Activated CD4-positive, alpha-beta T cell treated with anti-CD3 and anti-CD28 coated beads, Interleukin-2, amount 10 ng/mL, durations not matched to agents 24 days and 14 days (primary cell): ENCODE data around the gene ERO1A. TPM values are rescaled to one million over a fixed set of nuclear protein-coding genes. Genes with fewer than 3 reads are reported as not detected.

Experiments used
- DNase-seq: peaks from one replicate; pipeline ENCODE4 v3.0.0; 2022
- H3K27ac Mint-ChIP-seq: one replicate; pipeline ENCODE4 v1.8.0; 2022; ENCODE audit warnings: mild to moderate bottlenecking, mixed read lengths
- H3K27me3 Mint-ChIP-seq: one replicate; pipeline ENCODE4 v1.8.0; 2022; ENCODE audit warnings: mixed read lengths
- H3K36me3 Mint-ChIP-seq: one replicate; pipeline ENCODE4 v1.8.0; 2022; ENCODE audit warnings: low read depth, mild to moderate bottlenecking, mixed read lengths
- H3K4me1 Mint-ChIP-seq: one replicate; pipeline ENCODE4 v1.8.0; 2021; ENCODE audit warnings: mixed read lengths
- H3K4me3 Mint-ChIP-seq: one replicate; pipeline ENCODE4 v1.8.0; 2022; ENCODE audit warnings: mild to moderate bottlenecking, moderate library complexity, mixed read lengths
- H3K9me3 Mint-ChIP-seq: one replicate; pipeline ENCODE4 v1.8.0; 2021; ENCODE audit warnings: mixed read lengths
- intact Hi-C: fragments of 100-400 bp; cut with micrococcal nuclease; formaldehyde crosslinking; loops from one replicate; pipeline ENCODE4 v1.15.1; 2023
- total RNA-seq: library from RNA; stranded (reverse); gene quantifications from 2 replicates; pipeline ENCODE4 v1.2.3, GENCODE V29; 2022

ERO1A gene
- total RNA-seq, 1 donor from 2014 or later: 170 TPM

GRCh38 chr14:52692248-52692962 is 3.0 kb downstream of the ERO1A start:
- Mint-ChIP-seq H3K27me3 (no peaks in the 10 kb centered on the region), H3K4me1 (peaks cover 59% of the 10 kb centered on the region), H3K9me3 (no peaks in the 10 kb centered on the region), H3K36me3 (peaks cover 31% of the 10 kb centered on the region), H3K27ac (peak overlapping the region; percentile 31), H3K4me3 (peak overlapping the region; percentile 96)
- peak; percentile 79 for DNase-seq
- intact Hi-C loops: loop anchor here (10.0 kb wide), 1 partner anchor 462 kb away; the partner anchor contains the start of gene DDHD1

- intact Hi-C loops: loop anchor here (10.0 kb wide), 1 partner anchor 464 kb away; the partner anchor contains the start of gene DDHD1
- Mint-ChIP-seq H3K9me3 (no peaks in the 10 kb centered on the region), H3K4me3 (peak overlapping the region; percentile 17), H3K4me1 (peaks cover 64% of the 10 kb centered on the region), H3K36me3 (peaks cover 31% of the 10 kb centered on the region), H3K27ac (peak overlapping the region; percentile 1), H3K27me3 (no peaks in the 10 kb centered on the region)
- DNase-seq: peak; percentile 49
Observed at GRCh38 chr14:52690983-52691760, 4.2 kb downstream of the ERO1A start.

GRCh38 chr14:52686176-52686575 is 9.2 kb downstream of the ERO1A start:
- intact Hi-C loops: no loop called here
- peak overlapping the region; percentile 1 for H3K27ac Mint-ChIP-seq

GRCh38 chr14:52683985-52684520 is 11.3 kb downstream of the ERO1A start:
- Mint-ChIP-seq H3K36me3 (peaks cover 11% of the 10 kb centered on the region), H3K4me1 (peaks cover 41% of the 10 kb centered on the region), H3K4me3 (no peak overlapping the region), H3K27ac (peak overlapping the region; percentile 4), H3K27me3 (no peaks in the 10 kb centered on the region), H3K9me3 (no peaks in the 10 kb centered on the region)
- DNase-seq: peak; percentile 47
- intact Hi-C loops: no loop called here

More at GRCh38 chr14:52686176-52686575, 9.2 kb downstream of the ERO1A start:
- peak; percentile 48 for DNase-seq
- Mint-ChIP-seq H3K4me1 (peaks cover 54% of the 10 kb centered on the region), H3K27me3 (no peaks in the 10 kb centered on the region), H3K9me3 (no peaks in the 10 kb centered on the region), H3K36me3 (peaks cover 13% of the 10 kb centered on the region), H3K4me3 (no peak overlapping the region)

GRCh38 chr14:52678591-52678990 is 16.8 kb downstream of the ERO1A start:
- no peak overlapping the region for H3K27ac Mint-ChIP-seq
- peaks cover 45% of the 10 kb centered on the region for H3K36me3 Mint-ChIP-seq
- H3K4me1 Mint-ChIP-seq: peaks cover 6% of the 10 kb centered on the region
- no peaks in the 10 kb centered on the region for H3K9me3 Mint-ChIP-seq
- no peaks in the 10 kb centered on the region for H3K27me3 Mint-ChIP-seq
- intact Hi-C loops: no loop called here
- DNase-seq: no peak
- H3K4me3 Mint-ChIP-seq: no peak overlapping the region

GRCh38 chr14:52663850-52664249 is 31.5 kb downstream of the ERO1A start:
- intact Hi-C loops: no loop called here
- H3K9me3 Mint-ChIP-seq: no peaks in the 10 kb centered on the region
- H3K4me1 Mint-ChIP-seq: peaks cover 9% of the 10 kb centered on the region
- no peak overlapping the region for H3K4me3 Mint-ChIP-seq
- DNase-seq: no peak
- H3K27ac Mint-ChIP-seq: no peak overlapping the region
- peaks cover 44% of the 10 kb centered on the region for H3K36me3 Mint-ChIP-seq
- no peaks in the 10 kb centered on the region for H3K27me3 Mint-ChIP-seq

- no peak overlapping the region for H3K4me3 Mint-ChIP-seq
- peaks cover 9% of the 10 kb centered on the region for H3K4me1 Mint-ChIP-seq
- H3K9me3 Mint-ChIP-seq: no peaks in the 10 kb centered on the region
- no peaks in the 10 kb centered on the region for H3K27me3 Mint-ChIP-seq
- peaks cover 51% of the 10 kb centered on the region for H3K36me3 Mint-ChIP-seq
- DNase-seq: no peak
- intact Hi-C loops: no loop called here
- no peak overlapping the region for H3K27ac Mint-ChIP-seq
Observed at GRCh38 chr14:52661314-52661713, 34.0 kb downstream of the ERO1A start.

GRCh38 chr14:52660832-52661231 is 34.5 kb downstream of the ERO1A start:
- DNase-seq: no peak
- intact Hi-C loops: no loop called here
- Mint-ChIP-seq H3K9me3 (no peaks in the 10 kb centered on the region), H3K36me3 (peaks cover 50% of the 10 kb centered on the region), H3K27ac (peak overlapping the region; percentile 52), H3K4me1 (peaks cover 9% of the 10 kb centered on the region), H3K27me3 (no peaks in the 10 kb centered on the region), H3K4me3 (no peak overlapping the region)

GRCh38 chr14:52660325-52660724 is 35.0 kb downstream of the ERO1A start:
- peaks cover 7% of the 10 kb centered on the region for H3K4me1 Mint-ChIP-seq
- H3K27me3 Mint-ChIP-seq: no peaks in the 10 kb centered on the region
- H3K36me3 Mint-ChIP-seq: peaks cover 48% of the 10 kb centered on the region
- H3K9me3 Mint-ChIP-seq: no peaks in the 10 kb centered on the region
- no peak overlapping the region for H3K4me3 Mint-ChIP-seq
- no peak for DNase-seq
- intact Hi-C loops: no loop called here
- no peak overlapping the region for H3K27ac Mint-ChIP-seq

GRCh38 chr14:52656905-52657304 is 38.5 kb downstream of the ERO1A start:
- peaks cover 58% of the 10 kb centered on the region for H3K36me3 Mint-ChIP-seq
- H3K4me1 Mint-ChIP-seq: peaks cover 8% of the 10 kb centered on the region
- no peaks in the 10 kb centered on the region for H3K9me3 Mint-ChIP-seq
- no peaks in the 10 kb centered on the region for H3K27me3 Mint-ChIP-seq
- intact Hi-C loops: no loop called here
- DNase-seq: no peak
- no peak overlapping the region for H3K4me3 Mint-ChIP-seq
- H3K27ac Mint-ChIP-seq: no peak overlapping the region

GRCh38 chr14:52650774-52651173 is 44.6 kb downstream of the ERO1A start:
- peaks cover 57% of the 10 kb centered on the region for H3K36me3 Mint-ChIP-seq
- no peaks in the 10 kb centered on the region for H3K9me3 Mint-ChIP-seq
- intact Hi-C loops: no loop called here
- H3K4me1 Mint-ChIP-seq: peaks cover 1% of the 10 kb centered on the region
- no peak for DNase-seq
- no peak overlapping the region for H3K27ac Mint-ChIP-seq
- no peak overlapping the region for H3K4me3 Mint-ChIP-seq
- H3K27me3 Mint-ChIP-seq: no peaks in the 10 kb centered on the region

- DNase-seq: no peak
- no peaks in the 10 kb centered on the region for H3K4me1 Mint-ChIP-seq
- intact Hi-C loops: no loop called here
- no peak overlapping the region for H3K4me3 Mint-ChIP-seq
- peak overlapping the region; percentile 5 for H3K27ac Mint-ChIP-seq
- H3K36me3 Mint-ChIP-seq: peaks cover 56% of the 10 kb centered on the region
- H3K27me3 Mint-ChIP-seq: no peaks in the 10 kb centered on the region
- H3K9me3 Mint-ChIP-seq: no peaks in the 10 kb centered on the region
Observed at GRCh38 chr14:52649511-52649910, 45.8 kb downstream of the ERO1A start.

- Mint-ChIP-seq H3K36me3 (peaks cover 46% of the 10 kb centered on the region), H3K27me3 (peaks cover 2% of the 10 kb centered on the region), H3K27ac (no peak overlapping the region), H3K4me1 (peaks cover 10% of the 10 kb centered on the region), H3K4me3 (no peak overlapping the region), H3K9me3 (peaks cover 5% of the 10 kb centered on the region)
- intact Hi-C loops: loop anchor here (5.0 kb wide), 1 partner anchor 89 kb away; the partner anchor contains the start of genes GPR137C and TXNDC16
- no peak for DNase-seq
Observed at GRCh38 chr14:52641745-52642144, 53.6 kb downstream of the ERO1A start.

- Mint-ChIP-seq H3K36me3 (peaks cover 32% of the 10 kb centered on the region), H3K4me1 (peaks cover 10% of the 10 kb centered on the region), H3K4me3 (no peak overlapping the region), H3K27me3 (peaks cover 5% of the 10 kb centered on the region), H3K9me3 (peaks cover 5% of the 10 kb centered on the region), H3K27ac (peak overlapping the region; percentile 76)
- intact Hi-C loops: loop anchor here (5.0 kb wide), 1 partner anchor 88 kb away; the partner anchor contains the start of genes GPR137C and TXNDC16
- no peak for DNase-seq
Observed at GRCh38 chr14:52640137-52640536, 55.2 kb downstream of the ERO1A start.
